ENCODE results near the gene PBX1.

Gene PBX1

GRCh38 chr1:164583196-164583595 lies 24.2 kb downstream of the PBX1 start:
- no peak for TF ChIP-seq CTCF (IDR thresholded peaks at IDR 0.05; ENCODE audit: insufficient read depth, missing control alignments)
- FAIRE-seq = no peak

GRCh38 chr1:164583835-164584539 lies 25.0 kb downstream of the PBX1 start:
- no peak for FAIRE-seq
- no peak for TF ChIP-seq CTCF (IDR thresholded peaks at IDR 0.05; ENCODE audit: insufficient read depth, missing control alignments)
- no peak for DNase-seq (ENCODE audit: insufficient read length, low spot score)

More at GRCh38 chr1:164583196-164583595, 24.2 kb downstream of the PBX1 start:
- no peak for DNase-seq (ENCODE audit: insufficient read length, low spot score)

- no peak for TF ChIP-seq CTCF (IDR thresholded peaks at IDR 0.05; ENCODE audit: insufficient read depth, missing control alignments)
- DNase-seq (ENCODE audit: insufficient read length, low spot score) = no peak
- no peak for FAIRE-seq
These were observed 27.6 kb downstream of the PBX1 start for GRCh38 chr1:164586591-164586990.

- TF ChIP-seq CTCF (IDR thresholded peaks at IDR 0.05; ENCODE audit: insufficient read depth, missing control alignments) = no peak
- no peak for DNase-seq (ENCODE audit: insufficient read length, low spot score)
These were observed 28.9 kb downstream of the PBX1 start for GRCh38 chr1:164587617-164588501.

GRCh38 chr1:164588516-164589341 lies 29.7 kb downstream of the PBX1 start:
- DNase-seq (ENCODE audit: insufficient read length, low spot score) = no peak
- FAIRE-seq = no peak
- no peak for TF ChIP-seq CTCF (IDR thresholded peaks at IDR 0.05; ENCODE audit: insufficient read depth, missing control alignments)

More at GRCh38 chr1:164587617-164588501, 28.9 kb downstream of the PBX1 start:
- FAIRE-seq = no peak

GRCh38 chr1:164589408-164589807 lies 30.4 kb downstream of the PBX1 start:
- DNase-seq (ENCODE audit: insufficient read length, low spot score) (no peak), FAIRE-seq (peak; percentile 16)
- no peak for TF ChIP-seq CTCF (IDR thresholded peaks at IDR 0.05; ENCODE audit: insufficient read depth, missing control alignments)
